ENCODE data around the gene PRR33.
A peak's percentile ranks its signal among the peaks of the same experiment; 100 is the strongest.
"Not testable (repeated sequence)": the region's sequence is repeated elsewhere in the genome, so short reads cannot be mapped to it uniquely, and the experiment has no call there.

The PRR33 gene

DNA sequence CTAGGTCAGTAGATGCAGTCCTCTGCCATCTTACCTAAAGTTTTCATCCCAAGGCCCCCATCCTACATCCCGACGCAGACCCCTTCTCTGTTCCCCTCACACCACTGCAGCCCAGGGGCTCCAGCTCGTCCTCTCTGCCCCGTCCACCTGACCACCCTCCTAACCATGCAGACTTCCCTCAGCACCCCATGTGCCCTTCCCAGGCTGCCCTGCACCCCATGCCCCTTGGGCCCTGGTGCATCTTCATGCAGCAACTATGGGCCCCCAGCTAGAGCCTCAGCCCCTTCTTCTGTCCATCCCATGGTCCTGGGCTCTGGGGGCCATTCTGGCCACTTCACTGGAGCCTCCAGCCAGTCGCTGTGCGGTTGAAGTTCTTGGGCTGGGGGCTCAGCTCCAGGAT is 2.9 kb downstream of the PRR33 start:
- no peak for DNase-seq

DNA sequence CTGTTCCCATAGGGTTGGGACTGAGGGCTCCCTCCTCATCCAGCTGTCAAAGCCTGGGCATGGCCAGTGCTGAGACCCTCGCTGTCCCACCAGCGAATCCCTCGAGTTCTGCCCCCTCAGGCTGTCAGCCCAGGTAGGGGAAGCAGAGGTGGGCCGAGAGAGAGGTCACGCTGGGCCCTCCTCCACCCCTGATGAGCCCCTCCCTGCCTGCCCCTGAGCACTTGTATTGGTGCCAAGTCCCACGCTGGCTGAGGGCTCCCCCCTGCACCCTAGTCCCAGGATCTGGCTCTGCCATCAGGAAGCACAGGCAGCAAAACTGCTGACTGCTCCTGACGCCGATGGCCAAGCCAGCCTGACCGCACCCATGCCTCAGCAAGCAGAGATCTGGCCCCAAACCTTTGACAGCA is 3.3 kb downstream of the PRR33 start:
- no peak for DNase-seq

DNA sequence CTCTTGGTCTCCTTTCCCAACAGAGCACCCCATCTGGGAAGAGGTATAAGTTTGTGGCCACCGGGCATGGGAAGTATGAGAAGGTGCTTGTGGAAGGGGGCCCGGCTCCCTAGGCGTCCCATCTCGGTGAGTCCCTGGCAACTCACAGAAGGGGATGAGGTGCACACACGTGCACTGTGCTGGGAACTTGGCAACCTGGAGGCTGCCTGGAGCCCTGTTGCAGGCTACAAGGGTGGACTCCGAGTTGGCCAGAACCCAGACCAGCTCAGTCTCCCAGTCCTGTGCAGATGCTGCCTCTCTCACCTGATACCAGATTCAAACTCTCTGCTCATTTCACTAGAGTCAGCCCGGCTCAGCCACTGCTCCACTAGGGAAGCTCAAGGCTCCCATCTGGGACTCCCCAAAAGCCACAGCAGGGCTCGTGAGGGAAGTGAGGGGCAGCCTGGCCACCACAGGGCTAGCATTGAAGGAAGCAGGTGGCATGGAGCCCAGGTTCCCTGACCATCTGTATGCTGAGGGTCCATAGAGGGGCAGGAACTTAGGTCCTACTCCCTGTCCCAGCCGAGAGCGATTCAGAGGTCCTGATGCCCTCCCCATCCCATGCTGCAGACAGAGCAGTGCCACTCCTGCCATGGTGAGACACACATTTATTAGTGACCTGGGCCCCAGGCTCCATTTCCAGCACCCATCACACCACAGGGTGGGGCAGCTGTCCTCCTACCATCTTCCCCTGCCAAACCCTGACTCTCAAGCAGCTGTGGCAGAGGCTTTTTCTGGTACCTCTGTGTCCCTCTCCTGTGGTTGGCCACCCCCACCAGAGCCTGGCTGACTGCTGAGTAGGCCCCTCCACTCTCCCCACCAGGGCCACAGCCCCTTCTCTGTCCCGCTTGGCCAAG is 4.0 kb downstream of the PRR33 start:
- DNase-seq: no peak

- not testable (repeated sequence) for DNase-seq
Observed at GRCh38 chr11:1886551-1886950, 5.1 kb downstream of the PRR33 start.

GRCh38 chr11:1884303-1884700 is 7.4 kb downstream of the PRR33 start:
- no peak for DNase-seq

DNA sequence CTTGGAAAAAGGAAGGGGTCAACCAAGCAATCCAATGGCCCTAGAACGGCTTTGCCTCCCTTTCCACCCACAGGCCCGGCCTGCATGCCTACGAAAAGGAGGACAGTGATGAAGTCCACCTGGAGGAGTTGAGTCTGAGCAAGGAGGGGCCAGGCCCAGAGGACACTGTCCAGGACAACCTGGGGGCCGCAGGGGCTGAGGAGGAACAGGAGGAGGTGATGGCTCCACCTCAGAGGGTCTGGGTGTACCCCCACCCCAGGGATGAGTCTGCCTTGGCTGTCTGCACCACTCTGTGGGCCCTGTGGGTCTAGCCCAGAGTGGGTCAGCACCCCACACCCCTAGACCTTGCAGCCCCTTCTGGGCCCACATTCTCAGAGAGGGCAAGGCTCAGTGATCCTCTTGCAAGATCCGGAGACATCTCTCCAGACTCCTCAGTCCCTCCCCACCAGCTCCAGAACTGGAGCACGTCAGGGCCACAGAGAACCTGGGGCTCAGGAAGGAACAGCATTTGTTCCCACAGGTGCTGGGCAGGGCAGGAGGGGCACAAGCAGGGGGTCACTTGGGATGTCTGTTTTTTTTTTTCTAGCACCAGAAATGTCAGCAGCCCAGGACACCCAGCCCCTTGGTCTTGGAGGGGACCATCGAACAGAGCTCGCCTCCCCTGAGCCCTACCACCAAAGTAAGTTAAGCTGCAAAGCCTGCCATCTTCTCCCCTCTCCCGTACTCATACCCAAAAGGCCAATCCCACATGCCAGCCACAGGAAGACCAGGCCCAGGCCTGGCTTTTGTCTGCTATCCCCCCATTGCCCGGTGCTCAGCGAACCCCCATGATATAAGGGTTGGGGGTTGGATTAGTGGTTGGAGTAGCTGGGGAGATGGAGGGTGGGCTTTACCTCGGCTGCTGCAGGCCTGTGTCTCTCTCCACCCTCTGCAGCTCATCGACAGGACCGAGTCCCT is 8.1 kb downstream of the PRR33 start:
- no peak for DNase-seq

DNA sequence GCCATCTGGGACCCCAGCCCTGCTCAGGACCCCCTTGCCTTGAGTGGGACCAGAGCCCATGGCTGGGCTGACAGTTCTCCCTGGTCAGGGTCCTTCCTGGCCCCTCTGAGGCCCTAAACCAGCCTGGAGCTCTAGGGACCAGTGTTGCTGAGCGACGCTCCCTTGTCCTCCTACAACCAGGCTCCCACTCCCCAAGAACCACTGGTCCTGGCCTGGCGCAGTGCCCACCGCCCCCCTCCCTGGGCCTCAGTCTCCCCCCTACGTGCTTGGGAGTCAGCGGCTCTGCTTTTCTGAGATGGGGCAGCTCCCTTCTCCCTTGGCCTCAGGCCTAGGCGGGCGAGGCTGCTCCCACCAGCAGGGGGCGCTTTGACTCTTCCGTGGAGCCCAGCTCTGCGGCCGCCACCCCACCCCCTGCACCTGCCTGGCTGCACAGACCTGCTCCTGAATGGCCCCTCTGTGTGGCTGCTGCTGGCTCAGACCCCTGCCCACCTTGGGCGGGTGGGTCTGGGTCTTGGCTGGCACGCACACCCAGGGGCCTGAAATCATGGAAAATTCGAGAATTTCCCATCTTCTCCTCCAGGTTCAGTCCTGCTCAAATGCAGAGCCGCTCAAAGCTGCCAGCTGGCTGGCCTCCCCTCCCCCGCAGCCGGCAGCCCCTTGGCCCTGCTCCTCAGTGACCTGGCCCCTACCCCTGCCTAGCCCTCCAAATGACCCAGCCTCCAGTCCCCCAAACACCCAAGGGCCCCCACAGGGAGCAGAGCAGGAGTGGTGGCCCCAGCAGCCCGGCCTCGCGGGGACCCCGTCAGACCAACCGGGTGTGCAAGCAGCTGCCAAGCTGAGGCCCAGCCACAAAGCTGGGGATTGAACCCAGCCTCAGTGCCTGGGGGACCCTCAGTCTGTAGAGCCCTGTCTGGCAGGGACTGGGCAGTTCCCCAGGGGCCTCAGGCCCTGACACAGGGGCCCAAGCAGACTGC is 9.1 kb downstream of the PRR33 start:
- DNase-seq: peak; percentile 85

GRCh38 chr11:1881442-1882264 is 10.0 kb downstream of the PRR33 start:
- no peak for DNase-seq

GRCh38 chr11:1880746-1881441 is 10.8 kb downstream of the PRR33 start:
- no peak for DNase-seq

GRCh38 chr11:1879941-1880720 is 11.6 kb downstream of the PRR33 start:
- no peak for DNase-seq

- DNase-seq: no peak
Observed at GRCh38 chr11:1879342-1879940, 12.3 kb downstream of the PRR33 start.

- no peak for DNase-seq
Observed at GRCh38 chr11:1878137-1879031, 13.3 kb downstream of the PRR33 start.

DNA sequence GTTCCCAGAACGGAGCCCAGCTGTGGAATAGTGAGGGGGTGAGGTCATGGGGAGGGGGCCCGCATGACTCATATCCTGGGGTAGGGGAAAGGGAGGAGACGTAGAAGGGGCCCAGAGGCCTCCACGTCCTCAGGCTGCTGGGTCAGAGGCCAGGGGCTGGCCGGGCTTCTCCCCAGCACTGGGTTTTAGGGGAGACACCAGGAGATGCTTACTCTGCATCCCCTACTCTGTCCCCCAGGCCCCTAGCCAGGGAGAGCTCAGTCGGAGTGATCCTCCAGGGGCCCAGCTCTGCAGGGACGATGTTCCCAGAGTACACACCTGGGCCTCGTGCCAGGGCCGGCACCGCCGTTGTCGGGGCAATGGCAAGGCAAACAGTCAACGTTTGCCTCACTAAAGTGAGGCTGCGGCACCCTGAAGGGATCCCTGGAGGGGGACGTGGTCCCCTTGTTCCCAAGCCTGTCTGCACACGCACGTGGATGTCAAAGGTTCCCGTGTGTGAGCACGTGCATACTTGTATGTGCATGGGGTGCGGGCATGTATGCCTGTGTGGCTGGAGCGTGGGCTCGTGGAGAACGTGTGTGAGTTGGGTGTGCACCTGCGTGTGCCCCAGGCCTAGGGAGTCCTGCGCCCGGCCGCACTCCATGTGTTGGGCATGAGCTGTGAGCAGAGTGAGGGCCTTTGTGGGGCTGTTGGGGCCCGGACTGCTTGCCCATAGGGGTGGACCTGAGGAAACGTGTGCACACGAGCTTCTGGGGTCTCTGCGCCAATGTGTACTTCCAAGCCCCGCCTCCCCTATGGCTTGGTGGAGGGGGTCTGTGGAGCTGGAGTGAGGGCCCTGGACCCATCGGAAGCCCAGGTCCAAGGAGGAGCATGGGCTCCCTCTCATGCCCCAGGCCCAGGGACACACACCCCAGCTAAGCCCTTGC is 14.2 kb downstream of the PRR33 start:
- no peak for DNase-seq

DNA sequence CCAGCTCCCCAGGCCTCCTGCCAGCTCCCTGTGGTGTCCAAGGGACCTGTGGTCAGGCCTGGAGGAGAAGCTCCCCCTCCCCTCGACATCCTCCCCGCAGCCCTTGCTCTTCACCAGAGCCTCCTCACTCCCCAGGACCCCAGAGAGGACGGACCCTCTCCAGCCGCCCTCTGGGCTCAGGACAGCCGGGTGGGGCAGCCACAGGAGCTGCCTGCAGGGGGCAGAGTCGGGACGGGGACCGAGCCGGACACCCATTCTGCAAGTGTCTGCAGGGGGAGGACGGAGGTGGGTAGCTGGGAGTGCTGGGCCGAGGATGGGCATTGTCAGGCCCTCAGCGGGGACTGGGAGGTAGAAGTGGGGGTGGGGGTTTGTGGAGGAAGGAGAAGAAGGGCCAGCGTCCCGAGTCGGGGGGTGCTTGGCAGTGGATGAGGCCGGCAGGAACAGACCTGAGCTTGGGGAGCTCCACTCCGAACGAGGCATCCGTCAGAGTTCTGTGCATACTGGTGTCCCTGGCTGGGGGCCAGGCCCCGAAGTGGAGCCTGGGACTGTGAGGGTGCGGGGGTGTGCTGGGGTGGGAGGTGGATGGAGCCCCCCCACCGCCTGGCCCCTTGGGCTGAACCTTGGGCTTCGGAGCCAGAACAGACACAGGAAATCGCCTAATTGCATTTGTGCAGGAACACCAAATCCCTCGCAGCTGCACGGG is 15.2 kb downstream of the PRR33 start:
- no peak for DNase-seq

- not testable (repeated sequence) for DNase-seq
Observed at GRCh38 chr11:1875851-1876301, 15.8 kb downstream of the PRR33 start.

GRCh38 chr11:1875093-1875850 is 16.4 kb downstream of the PRR33 start:
- DNase-seq: no peak

All from stimulated activated CD4-positive, alpha-beta T cell treated with anti-CD3 and anti-CD28 coated beads, Interleukin-12 subunit alpha, Interleukin-12 subunit beta, amount 100 ng/mL, for 4 hours (primary cell).